Glomerular visceral epithelial cell (primary cell): Measurements from ENCODE around the gene SLC25A25.

ENCODE experiments used
- DNase-seq: peaks from one replicate; pipeline ENCODE4 v3.0.0-alpha.2; 2016; ENCODE audit errors: extremely low spot score

The SLC25A25 gene

DNA sequence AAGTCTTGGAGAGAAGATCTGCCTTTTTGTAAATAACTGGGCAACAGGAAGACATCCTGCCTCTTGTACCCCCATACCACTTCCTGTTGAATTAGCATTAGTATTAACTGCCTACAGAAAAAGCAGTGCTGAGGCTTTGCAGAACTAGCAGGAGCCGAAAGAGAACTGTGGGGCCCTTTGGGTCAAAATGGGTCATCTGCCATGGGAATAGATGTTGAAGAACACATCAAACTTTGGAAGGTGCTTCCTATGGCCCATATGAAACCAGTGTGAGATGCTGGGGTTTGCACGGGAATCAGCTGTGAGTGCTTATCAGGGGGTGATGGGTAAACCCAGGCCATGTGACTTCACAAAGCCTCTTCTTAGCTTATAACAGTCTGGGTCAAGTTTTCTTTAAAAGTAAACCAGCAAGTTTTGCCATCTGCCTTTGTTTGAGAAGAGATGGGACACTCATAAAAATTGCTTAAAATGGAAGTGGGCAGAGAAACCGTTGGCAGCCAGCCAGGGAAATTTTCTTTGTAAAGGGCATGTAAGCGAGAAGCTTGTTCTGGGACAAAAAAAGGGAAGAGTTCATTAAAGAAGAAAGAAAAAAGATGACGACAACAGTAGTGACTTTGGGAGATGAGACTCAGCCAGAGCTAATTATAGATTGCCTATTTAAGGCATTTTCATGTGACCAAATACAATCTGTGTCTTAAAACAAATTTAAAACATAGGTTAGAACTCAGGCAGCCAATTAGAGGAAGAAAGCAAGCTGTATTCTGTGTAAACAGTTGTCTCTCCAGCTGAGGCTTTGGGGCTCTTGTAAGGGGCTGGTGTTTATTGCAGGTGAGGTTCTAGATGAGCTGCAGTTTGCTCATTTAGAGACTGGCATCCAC is 4.4 kb downstream of the SLC25A25 start:
- peak; percentile 50 for DNase-seq

DNA sequence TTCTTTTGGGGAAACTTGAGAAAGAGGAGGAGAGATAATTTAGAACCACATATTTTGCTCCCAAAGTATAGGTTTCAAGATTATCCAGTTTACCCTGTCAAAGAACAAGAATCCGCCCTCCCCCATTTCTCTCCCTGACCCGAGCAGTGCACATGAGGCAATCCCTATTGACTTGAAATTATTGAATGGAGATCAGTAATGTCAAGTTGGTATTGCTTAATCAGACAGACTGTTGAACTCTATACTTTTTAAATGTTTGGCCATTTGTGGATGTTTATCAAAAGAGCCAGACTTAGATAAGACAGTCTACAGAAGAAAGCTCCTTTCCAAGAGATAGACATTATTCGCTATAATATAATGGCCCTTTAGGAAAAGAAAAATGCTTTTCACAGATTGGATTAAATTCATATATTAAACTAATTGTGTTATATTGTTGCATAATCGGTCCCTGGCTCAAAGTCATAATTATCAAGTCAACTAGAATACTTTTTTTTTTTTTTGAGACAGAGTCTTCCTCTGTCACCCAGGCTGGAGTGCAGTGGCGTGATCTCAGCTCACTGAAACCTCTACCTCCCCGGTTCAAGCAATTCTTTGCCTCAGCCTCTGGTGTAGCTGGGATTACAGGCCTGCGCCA is 5.3 kb downstream of the SLC25A25 start:
- no peak for DNase-seq

DNA sequence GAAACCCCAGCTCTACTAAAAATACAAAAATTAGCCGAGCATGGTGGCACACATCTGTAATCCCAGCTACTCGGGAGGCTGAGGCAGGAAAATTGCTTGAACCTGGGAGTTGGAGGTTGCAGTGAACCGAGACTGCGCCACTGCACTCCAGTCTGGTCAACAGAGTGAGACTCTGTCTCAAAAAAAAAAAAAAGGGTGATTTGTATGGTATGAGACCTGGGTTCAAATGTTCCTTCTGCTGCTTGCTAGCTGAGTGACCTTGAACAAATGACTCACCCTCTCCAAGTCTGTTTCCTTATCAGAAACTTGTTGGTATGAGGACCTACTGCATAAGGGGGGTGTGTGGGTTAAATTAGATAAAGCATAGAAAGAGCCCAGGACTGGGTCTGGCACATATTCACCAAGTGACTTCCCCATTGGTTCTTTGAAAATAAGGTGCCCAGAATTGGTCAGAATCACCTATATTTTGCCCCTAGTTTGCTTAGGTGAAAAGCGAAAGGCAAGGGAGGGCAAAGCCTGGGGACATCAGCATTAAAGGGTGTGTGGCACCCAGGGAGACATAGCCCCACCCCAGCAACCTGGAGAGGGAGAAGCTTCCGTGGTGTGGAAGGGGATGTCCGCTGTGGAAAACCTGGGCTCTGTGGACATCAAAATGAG is 9.9 kb downstream of the SLC25A25 start:
- DNase-seq: no peak

DNA sequence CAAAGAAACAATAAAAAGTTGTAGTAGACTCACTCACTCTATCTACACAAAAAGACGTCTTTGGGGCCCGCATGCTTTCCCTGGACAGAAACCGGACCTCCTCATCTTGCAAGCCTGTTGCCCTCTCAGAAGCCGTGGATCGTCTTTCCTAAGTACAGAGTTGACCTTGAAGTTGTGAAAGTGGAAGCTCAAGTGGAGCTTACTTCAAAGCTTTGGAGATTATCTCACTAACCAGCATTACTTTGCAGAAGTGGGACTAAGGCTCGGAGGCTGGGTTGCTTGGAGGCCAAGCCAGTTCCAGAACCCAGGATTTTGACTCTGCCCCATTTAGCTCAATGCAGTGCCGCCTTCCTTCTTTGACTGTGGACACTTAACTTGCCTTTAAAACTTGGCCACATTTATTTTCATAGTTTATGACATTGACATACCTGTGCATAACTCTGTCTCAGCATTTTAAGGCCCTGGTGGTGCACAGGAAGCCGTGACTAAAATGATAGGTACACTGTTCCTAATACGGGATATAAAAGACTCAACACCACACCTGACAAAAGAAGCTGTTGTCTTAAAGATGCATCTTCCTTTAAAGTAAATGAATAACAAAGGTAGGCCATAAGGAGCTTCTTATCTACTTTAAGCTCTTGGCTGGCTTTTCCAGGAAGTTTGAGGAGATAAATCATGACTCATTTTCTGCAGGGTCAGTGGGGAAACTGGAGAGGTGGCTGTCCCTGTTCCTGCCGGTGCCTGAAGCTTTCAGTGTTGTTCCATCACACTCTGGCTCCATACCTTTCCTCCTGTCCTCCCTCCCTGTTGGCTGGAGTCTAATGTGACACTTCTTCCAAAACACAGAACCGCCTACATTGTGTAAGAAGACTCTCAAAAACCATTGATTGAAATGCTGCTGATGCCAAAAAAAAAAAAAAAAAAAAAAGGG is 10.7 kb downstream of the SLC25A25 start:
- DNase-seq: peak; percentile 48

DNA sequence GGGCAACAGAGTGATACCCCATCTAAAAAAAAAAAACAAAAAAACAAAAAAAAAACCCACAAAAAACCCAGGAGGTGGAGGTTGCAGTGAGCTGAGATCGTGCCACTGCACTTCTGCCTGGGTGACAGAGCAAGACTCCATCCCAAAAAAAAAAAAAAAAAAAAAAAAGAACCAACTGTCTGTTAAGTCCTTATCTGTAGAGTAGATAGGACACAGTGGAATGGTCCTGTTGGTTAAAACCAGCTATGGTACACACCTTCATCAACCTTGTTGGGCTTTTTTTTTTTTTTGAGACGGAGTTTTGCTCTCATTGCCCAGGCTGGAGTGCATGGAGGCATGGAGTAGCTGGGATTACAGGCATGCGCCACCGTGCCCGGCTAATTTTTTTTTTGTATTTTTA is 12.2 kb downstream of the SLC25A25 start:
- DNase-seq: no peak

DNA sequence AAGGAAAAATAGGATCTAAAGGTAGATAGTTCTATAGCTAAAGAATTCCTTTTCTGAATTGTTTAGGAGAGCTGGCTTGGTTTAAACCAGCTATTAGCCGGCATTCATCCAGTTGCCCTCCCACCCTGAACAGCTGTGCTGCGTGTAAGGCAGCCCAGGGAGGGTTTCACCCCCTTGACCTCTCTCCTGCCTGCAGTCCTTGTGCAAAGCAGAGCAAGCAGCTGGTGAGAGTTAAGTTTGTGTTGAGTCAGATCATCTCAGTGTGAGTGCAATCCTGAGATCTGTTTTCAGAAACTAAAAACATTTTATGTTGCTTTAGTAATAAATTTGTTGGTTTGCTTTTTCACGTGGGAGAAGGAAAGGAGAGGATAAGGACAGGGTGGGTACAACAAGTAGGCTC is 13.0 kb downstream of the SLC25A25 start:
- DNase-seq: no peak

DNA sequence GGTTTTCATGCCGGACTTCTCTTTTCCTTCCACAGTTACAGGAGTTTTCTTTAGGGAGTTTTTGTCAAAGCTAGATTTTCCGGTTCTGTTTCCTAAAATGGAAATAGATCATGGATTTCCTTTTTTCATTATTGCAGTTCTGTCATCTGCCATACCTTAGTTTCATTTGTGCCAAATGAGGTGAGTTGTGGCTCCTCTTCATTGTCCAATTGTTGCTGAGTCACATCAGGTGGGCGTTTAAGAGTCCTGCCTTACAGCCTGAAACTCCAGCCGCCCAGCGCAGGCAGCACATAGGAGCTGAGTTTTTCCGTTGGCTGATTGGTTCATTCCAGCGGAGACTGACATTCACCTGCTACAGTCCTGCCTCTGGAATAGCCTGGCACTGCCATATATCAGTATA is 14.1 kb downstream of the SLC25A25 start:
- DNase-seq: no peak

DNA sequence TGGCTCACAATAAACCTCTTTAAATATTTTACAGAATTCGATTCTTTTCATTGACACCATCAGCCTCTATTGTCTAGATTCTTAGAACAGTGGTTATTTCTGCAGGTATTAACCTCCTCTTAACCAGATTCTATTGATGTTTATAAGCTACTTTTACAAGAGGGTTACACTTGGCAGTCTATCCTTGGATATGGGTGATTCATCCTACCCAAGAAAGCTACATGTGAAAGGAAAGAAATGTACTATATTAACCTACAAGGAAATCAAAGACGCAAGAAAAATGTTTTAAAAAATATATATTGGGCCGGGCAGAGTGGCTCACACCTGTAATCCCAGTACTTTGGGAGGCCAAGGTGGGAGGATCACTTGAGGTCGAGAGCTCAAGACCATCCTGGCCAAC is 16.7 kb downstream of the SLC25A25 start:
- DNase-seq: no peak

DNA sequence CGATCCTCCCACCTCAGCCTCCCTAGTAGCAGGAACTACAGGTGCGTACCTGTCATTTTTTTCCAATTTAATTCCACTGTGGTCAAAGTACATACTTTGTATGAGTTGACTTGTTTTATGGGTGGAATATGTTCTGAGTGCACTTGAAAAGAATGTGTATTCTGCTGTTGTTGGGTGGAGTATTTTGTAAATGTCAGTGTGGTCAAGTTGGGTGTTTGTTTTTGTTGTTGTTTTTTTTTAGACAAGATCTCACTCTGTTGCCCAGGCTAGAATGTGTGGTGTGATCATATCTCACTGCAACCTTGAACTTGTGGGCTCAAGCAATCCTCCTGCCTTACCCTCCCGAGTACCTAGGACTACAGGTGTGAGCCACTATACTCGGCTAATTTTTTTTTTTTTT is 17.9 kb downstream of the SLC25A25 start:
- no peak for DNase-seq

DNA sequence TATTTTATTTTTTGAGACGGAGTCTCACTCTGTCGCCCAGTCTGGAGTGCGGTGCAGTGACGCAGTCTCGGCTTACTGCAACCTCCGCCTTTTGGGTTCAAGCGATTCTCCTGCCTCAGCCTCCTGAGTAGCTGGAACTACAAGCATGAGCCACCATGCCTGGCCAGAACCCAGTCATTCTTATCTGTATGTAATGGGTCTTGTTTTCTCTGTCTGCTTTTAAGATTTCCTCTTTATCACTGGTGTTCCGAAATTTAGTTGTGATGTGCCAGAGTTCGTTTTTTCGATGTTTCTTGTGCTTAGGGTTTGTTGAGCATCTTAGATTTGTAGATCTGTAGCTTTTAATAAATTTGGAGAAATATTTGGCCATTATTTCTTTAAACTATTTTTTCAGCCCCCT is 19.2 kb downstream of the SLC25A25 start:
- no peak for DNase-seq

DNA sequence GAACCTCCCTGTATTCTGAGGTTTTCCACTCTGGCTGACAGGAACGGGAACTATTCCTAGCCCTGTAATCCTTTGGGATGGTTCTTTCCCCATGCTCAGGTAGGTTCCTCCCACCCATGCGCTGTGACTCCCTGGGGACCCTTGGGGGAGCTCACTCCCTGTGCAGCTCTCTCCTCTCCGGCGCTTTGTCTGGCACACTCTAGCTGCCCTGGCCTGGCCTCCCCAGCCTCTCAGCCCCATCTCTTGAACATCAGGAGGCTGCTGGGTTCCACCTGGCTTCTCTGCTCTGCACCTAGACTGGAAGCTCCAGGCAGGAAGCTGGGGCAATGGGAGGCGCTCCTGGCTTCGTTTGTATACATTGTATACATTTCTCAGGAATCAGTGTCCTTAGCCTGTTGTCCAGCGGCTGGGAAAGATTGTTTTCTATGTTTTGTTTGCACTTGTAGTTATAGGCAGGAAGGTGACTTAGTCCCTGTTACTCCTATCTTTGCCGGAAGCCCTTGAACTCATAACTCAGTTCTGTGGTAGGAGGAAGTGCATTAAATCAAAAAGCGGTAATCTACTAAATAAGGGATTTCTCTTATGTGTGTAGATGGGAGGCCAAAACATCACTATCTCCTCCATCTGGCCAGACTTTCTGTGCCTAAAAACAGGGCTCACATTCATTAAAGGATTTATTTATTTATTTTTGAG is 20.4 kb downstream of the SLC25A25 start:
- no peak for DNase-seq

DNA sequence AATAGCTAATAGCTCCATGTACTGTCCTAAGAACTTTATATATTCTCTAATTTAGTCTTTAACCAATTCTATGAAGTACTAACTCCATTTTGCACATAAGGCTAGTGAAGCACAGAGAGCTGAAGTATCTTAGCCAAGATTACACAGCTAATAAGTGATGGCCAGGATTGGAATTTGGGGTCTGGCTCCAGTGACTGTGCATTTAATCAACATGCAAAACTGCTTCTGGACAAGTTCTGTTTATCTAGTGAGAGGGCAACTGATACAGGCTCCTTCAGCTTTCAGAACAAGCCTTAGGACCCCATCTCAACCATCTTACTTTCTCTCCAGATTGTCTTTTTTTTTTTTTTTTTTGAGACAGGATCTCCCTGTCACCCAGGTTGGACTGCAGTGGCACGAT is 21.3 kb downstream of the SLC25A25 start:
- DNase-seq: no peak

DNA sequence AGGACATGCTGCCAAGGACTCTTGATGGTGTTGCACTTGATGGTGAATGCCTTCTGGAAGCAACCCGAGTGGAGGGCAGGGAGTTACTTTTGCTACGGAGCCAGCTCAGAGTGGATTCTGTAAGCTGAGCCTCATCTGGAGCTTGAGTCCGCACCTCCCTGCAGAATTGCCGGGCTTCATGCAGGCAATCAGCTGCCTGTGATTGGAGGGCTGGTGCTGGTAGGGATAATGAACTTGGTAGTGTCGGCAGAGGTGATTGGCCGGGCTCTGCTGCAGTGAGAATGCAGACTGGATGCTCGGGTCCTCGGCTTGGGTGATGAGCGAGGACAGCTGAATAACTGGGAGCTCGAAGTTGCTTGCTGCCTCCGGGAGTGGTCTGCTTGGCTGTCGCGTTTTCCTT is 23.1 kb downstream of the SLC25A25 start:
- DNase-seq: no peak

DNA sequence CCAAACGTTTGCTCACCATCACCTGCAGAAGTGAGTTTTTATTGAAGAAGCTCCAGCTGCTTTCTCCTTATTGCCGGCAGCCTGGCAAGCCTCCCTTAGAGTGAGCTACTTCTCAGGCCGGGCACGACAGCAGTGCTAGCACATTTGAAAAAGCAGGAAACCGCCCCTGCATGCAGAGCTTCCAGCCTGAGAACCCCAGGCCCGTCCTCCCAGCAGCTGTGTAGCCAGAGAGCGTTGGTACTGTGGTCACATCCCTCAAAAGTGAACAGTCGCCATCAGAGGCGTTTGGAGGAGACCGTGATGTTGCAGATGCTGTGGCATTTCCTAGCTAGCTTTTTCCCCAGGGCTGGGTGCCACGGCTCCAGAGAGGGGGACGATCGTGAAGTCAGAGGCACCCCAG is 23.5 kb downstream of the SLC25A25 start:
- no peak for DNase-seq

DNA sequence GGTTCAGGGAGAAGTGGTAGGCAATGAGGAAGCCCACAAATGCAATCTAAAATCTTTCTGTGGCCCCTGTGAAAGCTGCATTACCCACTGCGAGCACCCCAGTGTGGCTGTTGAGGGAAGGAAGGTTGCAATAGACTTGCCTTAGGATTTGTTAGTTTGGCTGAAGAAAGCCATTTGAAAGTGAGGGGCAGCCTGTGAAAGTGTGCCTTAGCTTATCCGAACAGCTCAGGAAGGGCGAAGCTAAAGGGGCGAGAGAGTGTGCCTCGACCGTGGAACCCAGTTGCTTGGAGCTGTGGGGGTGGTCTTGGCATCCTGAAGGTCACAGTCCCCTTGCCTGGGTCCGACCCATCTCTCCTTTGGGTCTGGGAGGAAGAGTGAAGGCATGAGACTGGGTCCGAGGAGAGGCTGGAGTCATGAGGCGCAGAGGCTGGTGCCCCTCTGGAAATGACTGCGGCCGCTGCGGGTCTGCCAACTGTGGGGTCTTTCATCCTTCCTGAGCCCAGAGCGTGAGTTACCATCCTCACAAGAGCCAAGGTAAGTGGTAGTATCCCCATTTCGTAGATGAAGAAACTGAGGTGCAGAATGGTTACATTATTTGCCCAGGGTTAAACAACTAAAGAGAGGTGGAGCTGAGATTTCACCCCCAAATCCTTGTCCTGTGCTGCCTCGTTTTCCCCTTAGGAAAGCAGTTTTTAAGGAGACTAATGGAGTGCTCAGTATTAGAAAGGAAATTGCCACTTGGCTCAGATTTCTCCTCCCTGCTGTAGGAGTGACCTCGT is 24.4 kb downstream of the SLC25A25 start:
- no peak for DNase-seq

DNA sequence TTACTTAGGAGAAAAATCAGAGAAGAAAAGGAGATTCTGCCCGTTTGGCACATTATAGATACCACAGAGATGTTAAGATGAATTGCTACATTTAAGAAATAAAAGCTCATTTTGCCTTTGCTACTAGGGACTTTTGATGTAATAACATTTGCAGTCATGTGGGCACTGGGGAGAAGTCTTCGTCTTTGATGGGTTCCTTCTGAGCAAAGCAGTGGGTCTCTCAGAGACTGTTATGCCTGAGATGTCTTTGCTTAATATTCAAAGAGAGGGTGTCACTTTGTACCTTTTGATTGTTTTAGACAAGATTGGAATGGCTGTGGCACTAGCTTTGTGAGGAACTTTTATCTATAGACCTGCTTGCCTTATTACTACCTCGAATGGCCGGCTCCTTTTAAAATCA is 25.0 kb downstream of the SLC25A25 start:
- DNase-seq: no peak

DNA sequence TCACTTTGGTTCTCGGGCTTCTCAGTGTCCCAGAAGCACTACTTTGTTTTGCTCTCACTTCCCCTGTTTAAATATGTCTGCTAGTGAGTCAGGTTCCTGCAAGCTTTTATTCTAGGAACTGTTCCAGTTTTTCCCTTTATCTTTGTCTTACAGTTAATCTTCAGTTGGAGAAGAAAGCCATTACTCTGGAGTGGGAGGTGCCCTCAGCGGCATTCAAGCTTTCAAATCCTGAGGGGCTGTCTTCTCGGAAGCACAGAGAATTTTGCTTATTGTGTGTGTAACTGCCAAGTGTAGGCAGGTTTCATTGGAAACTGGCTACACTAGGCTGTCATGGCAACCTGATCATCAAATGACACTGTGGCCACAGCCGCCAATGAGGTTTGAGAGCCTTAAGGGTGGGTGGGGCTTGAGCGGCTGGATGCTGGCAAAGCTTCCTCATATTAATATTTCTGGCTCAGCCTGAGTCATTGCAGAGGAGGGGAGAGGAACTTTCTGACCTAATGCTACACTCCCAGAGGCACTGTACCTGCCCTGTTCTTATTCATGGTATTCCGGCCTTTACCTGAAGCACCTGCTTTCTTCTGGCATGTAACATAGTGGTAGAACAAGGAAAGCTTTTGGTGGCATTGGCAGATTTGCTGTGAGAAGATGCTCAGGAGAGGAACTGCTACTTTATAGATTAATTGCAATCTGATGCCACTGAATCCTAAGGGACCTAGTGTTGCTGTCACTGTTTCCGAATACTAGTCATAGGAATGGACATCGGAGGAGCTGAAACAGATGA is 26.3 kb downstream of the SLC25A25 start:
- DNase-seq: peak; percentile 96

DNA sequence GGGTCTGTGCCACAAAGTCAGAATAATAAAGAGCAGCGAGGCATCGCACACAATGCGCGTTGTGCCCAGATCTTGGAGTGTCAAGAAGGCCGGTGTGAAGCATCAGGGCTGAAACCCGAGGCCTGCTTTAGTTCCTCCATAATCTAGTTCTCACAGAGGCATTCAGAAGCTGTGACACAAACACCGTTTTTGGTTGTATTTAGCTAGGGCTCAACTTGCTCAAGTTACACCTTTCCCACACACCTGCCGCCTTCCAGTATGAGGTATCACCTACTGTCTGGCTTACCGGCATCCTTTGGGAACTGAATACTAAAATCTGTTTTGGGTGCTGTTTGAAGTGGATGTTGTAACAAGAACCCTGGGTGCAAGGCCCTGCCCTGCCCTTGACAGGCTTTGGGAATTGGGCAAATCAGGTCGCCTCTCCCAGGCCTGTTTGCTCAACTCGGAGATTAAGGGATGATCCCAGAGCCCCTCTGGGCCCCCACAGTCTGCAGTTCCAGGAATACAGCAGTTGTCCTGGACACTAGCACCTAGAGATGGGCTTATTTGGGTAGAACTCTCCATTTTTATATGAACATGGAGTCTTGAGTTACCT is 27.0 kb downstream of the SLC25A25 start:
- DNase-seq: no peak
